Mucosa of descending colon (tissue), 3 donors: ENCODE data around the gene HPSE2. TPM values are rescaled to one million over a fixed set of nuclear protein-coding genes. Genes with fewer than 3 reads are reported as not detected.

Experiments
- ATAC-seq: fragments of 200-7000 bp; cut with Tn5 transposase; one replicate; pipeline ENCODE4 v1.9.1; 2020; ENCODE audit warnings: mild to moderate bottlenecking, moderate library complexity
- DNase-seq, 3 donors: peaks; one replicate each; pipeline ENCODE4 v3.0.0-alpha.2; 2020
- H3K36me3 ChIP-seq: fragments of 200-600 bp; one replicate; pipeline ENCODE4 v1.8.0; 2021; ENCODE audit warnings: low read depth, mild to moderate bottlenecking
- H3K4me1 ChIP-seq: fragments of 200-600 bp; one replicate; pipeline ENCODE4 v1.8.0; 2021; ENCODE audit warnings: low read depth, mild to moderate bottlenecking
- H3K4me3 ChIP-seq: fragments of 200-600 bp; one replicate; pipeline ENCODE4 v1.8.0; 2021; ENCODE audit warnings: mild to moderate bottlenecking
- H3K9me3 ChIP-seq: fragments of 200-600 bp; one replicate; pipeline ENCODE4 v1.8.0; 2021; ENCODE audit warnings: mild to moderate bottlenecking
- CTCF ChIP-seq: fragments of 200-600 bp; IDR thresholded peaks from one replicate; pipeline ENCODE4 v1.8.0; 2022; ENCODE audit warnings: antibody characterized with exemption, mild to moderate bottlenecking
- intact Hi-C, 2 donors: fragments of 100-400 bp; cut with DNase I in 1 of 2; cut with micrococcal nuclease in 1 of 2; formaldehyde crosslinking; loops; one replicate each; pipeline versions ENCODE4 v1.11.0 to v1.11.1; 2022; cut with DNase I, micrococcal nuclease
- total RNA-seq, 3 donors: library from RNA; stranded (reverse); fragmentation: NEBNext Ultra II Directional in 2 of 3; extraction: Animal tissue kit (Norgen Biotek cat#: 25700) in 2 of 3; gene quantifications; one replicate each; pipeline versions ENCODE4 v1.2.1 to v1.2.4, GENCODE V29; 2021 to 2023
- donor health status: DM: no; HTN: no; CAD: no; lungs with moderate emphysema.
- donor health status: DM: no; HTN: no; CAD: no.
- donor health status: DM: no; HTN: yes; CAD: no.

HPSE2 gene
- total RNA-seq, 3 donors from 2014 or later: 1.3 to 3.7 (median 2.4) TPM

- no peaks in the 10 kb centered on the region for H3K9me3 ChIP-seq
- ATAC-seq: no peak
Observed at GRCh38 chr10:99203310-99203709, 32.3 kb downstream of the HPSE2 start.

GRCh38 chr10:99172950-99173349 is 62.7 kb downstream of the HPSE2 start:
- ATAC-seq: no peak
- DNase-seq: no peak
- no peak for TF ChIP-seq CTCF
- intact Hi-C loops: loop anchor here in 1 of 2 donors (10.0 kb wide), 1 partner anchor 708 kb away; no protein-coding TSS in a partner anchor
- no peaks in the 10 kb centered on the region for H3K4me1 ChIP-seq
- no peaks in the 10 kb centered on the region for H3K9me3 ChIP-seq
- no peak overlapping the region for H3K4me3 ChIP-seq
- H3K36me3 ChIP-seq: no peaks in the 10 kb centered on the region

More at GRCh38 chr10:99203310-99203709, 32.3 kb downstream of the HPSE2 start:
- Histone ChIP-seq H3K4me1 (no peaks in the 10 kb centered on the region), H3K36me3 (peaks cover 2% of the 10 kb centered on the region), H3K4me3 (no peak overlapping the region)
- DNase-seq: no peak
- no peak for TF ChIP-seq CTCF
- intact Hi-C loops: no loop called here

GRCh38 chr10:99172128-99172738 is 63.4 kb downstream of the HPSE2 start:
- no peaks in the 10 kb centered on the region for H3K36me3 ChIP-seq
- intact Hi-C loops: loop anchor here in 1 of 2 donors (10.0 kb wide), 1 partner anchor 707 kb away; no protein-coding TSS in a partner anchor
- no peaks in the 10 kb centered on the region for H3K4me1 ChIP-seq
- H3K9me3 ChIP-seq: no peaks in the 10 kb centered on the region
- DNase-seq (peak in 2 of 3 donors; percentile 46 to 50), ATAC-seq (no peak)
- H3K4me3 ChIP-seq: no peak overlapping the region
- peak; percentile 17 for TF ChIP-seq CTCF

- H3K9me3 ChIP-seq: no peaks in the 10 kb centered on the region
- intact Hi-C loops: loop anchor here in 1 of 2 donors (10.0 kb wide), 1 partner anchor 705 kb away; no protein-coding TSS in a partner anchor
Observed at GRCh38 chr10:99170116-99170675, 65.5 kb downstream of the HPSE2 start.

GRCh38 chr10:99161165-99161564 is 74.5 kb downstream of the HPSE2 start:
- DNase-seq (no peak), ATAC-seq (no peak)
- no peaks in the 10 kb centered on the region for H3K36me3 ChIP-seq
- H3K9me3 ChIP-seq: no peaks in the 10 kb centered on the region
- no peak overlapping the region for H3K4me3 ChIP-seq
- no peaks in the 10 kb centered on the region for H3K4me1 ChIP-seq
- no peak for TF ChIP-seq CTCF
- intact Hi-C loops: no loop called here

More at GRCh38 chr10:99170116-99170675, 65.5 kb downstream of the HPSE2 start:
- Histone ChIP-seq H3K36me3 (no peaks in the 10 kb centered on the region), H3K4me1 (no peaks in the 10 kb centered on the region), H3K4me3 (no peak overlapping the region)
- ATAC-seq (no peak), DNase-seq (no peak)
- no peak for TF ChIP-seq CTCF
